Activated effector memory CD4-positive, alpha-beta T cell treated with anti-CD3 and anti-CD28 coated beads, Interleukin-2, amount 50 U/mL, for 16 hours (primary cell): ENCODE results near the gene PANK1.

Experiments used
- DNase-seq: peaks from one replicate; pipeline ENCODE4 v3.0.0-alpha.2; 2020

PANK1 gene

DNA sequence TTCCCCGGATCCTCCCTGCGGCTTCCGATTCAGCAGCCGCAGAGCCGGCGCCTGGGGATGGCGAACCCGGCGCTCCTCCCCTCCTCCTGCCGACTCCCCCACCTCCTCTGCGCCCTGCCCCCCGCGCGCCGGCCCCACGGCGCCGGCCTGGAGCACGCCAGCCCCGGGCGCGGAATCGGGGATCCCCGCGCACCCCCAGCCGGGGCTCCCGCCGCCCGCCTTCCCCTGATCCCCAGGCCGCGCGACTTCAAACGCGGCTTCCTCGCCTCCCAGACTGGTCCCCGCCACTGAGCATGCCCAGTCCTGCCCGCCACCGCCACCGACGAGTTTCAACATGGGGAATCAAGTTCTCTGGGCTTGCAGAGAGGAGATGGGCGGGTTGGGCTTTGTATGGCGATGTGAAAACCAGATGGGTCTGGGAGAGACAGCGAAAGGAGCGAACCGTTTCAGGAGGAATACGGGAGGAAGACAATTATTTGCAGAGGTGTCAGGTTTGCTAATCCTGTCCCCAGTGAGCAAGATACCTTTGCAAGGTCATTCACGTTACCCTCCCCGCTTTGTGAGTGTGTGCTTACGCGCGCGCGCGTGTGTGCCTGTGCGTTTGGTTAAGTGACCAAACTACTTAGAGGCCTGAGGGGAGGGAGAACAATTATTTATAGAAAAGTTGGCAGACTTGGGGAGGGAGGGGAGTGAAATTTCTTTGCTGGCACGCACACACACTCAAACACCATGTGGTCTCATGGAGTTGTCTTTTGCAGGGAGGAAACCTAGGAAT lies at the start of gene PANK1:
Gene PANK1 (minus strand): TSS at position 276 of the 775 bp plus-strand sequence. CDS start 351 bp downstream, outside the sequence.
- peak; percentile 91 for DNase-seq

DNA sequence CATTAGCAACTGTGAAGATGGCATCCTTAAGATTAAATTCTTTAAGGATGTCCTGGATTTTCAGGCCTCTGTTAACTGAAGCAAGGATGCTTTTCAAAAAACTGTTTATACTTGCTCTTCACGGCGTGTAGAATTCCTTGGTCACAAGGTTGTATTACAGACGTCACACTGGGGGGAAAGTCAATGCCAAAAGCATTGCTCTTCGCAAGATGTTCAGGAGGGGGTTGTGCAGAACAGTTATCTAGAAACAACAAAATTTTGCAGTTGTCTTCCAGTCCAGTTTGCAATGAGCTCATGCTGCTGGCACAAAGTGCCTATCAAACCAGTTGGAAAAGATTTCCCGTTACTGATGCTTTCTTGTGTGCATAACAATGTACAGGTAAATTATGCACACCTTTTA lies 48.1 kb upstream of the PANK1 start:
- no peak for DNase-seq

DNA sequence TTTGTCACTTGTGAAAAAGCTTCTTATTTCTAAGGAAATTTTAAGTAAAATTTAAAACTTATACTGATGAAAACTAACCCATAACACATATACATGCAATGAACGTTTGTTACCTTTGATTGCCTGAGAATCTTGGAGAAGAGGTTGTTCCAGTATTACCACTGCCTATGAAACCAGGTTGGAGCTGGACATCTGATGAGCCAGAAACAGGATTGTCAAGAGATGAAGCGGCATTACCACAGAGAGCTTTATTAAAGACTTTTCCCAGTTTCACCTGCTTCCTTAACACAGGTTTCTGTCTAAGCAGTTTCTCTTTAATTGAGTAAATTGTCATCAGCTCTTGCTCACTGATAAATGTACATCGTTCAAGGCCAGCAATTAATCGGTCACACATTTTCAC lies 47.4 kb upstream of the PANK1 start:
- no peak for DNase-seq

DNA sequence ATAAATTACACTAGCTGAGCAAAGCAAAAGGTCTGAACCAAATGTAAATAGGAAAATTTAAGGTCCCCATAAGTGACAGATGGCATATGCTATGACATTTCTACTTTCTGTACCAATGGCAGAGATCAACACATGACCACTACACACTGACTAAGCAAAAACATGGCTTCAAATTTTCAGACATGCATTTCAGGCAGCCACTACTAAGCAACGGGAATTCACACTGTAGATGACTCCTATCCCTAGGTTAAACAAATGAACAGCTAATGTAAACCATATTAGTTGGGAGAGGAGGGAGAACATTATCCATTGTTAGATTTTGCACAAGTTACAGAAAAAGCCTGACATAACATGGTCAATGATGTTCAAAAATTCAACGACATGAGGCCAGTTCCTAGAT lies 45.0 kb upstream of the PANK1 start:
- no peak for DNase-seq

DNA sequence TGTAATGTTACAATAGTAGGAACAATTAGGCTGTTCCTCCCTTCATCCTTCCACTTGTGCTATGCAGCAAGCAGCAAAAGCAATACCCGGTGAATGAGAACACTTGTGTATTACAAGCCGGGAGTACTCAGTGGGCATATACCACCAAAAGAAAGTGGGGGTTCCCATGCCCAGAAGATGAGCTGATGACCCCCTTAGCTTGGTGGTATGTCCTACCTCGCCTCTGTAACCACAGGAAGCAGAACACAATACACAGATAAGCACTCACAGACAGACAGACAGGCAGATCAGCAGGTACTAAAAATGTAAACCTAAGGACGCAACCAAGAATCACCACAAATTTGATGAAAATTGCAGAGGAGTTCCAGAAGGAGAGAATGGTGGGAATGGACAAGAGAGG lies 40.9 kb upstream of the PANK1 start:
- no peak for DNase-seq

DNA sequence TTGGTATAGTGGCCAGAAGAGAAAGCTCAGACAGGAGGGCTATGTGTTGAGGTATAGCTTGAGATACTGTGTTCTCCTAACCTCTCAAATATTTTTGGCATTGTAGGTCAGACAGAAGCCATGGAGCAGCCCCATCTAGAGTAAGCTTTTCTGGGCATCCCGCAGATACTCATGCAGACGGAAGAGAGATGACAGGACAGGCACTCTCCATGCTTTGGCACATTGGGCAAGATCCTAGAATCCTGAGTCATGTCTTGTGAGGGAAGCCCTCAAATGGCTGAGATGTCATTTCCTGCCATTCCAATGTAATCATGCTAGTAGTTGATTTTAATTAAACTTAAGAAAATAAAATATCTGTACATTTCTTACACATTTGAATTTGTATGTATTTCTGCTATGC lies 39.6 kb upstream of the PANK1 start:
- no peak for DNase-seq

DNA sequence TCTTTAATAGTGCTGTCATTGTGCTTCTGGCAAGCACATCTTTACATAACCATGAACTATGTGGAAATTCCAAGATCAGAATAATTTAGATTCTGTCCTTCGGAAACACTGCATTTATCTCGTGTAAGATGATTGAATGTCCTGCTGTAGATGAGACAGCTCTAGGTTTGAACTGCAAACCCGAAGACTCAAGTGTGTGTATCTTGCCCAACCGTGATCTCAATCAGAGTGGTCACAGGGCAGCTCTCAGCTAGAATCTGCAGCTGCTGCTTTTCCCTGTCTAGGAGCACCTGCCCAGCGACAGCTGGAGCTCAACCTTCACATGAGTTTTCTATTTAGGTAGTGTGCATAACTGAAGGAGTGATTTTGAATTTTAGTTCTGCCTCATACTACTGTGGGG lies 38.8 kb upstream of the PANK1 start:
- DNase-seq = no peak

DNA sequence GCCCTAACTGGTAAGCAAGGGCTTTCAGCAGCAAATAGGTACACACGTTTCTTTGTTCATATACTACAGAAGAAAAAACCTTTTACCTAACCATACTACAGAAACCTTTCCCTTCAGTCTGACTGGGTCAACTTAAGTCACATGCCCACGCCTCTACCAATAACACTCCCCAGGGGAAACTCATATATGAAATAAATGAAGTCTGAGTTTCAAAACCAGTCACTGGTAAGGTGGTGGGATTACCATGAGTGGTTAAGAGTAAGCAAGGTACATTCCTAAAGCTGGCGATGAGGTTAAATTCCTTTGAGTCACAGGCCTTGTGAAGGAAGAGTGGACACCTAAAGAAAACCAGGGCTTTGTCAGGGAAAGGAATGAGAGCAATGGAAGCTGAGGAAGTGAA lies 34.9 kb upstream of the PANK1 start:
- DNase-seq = no peak

DNA sequence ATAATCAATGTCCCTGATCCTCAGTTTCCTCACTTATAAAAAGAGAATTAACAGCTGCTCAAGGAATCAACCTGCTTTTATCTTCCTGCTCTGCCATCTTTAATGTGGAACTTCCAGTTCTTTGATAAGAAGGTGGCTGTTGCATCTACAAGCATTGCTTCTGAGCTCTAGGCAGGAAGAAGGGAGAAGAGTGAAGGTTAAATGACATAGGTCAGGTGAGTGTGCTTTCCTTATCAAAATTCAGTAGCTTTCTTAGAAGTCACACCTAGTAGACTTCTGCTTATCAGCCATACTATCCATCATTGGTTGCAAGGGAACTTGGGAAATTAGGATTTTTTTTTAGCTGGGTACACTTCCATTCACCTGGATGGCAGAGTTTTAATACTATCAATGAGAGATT lies 32.3 kb upstream of the PANK1 start:
- no peak for DNase-seq

DNA sequence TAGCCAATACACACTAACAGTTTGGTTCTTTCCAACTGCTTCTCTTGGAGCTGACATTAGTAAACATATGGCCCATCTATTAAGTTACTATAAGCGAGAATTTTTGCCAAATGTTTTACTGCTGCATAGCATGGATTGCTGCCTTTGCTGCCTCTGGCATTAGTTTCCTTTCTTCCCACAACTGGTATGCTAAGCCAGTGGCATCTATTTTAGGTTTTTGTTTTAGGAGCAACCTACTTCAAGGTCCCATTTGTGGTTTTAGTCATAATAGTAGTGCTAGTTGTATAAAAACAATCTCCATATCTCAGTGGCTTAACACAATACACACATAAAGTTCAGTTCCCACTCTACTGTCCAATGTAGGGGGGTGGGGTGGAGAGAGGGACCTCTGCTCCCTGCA lies 25.9 kb upstream of the PANK1 start:
- no peak for DNase-seq

DNA sequence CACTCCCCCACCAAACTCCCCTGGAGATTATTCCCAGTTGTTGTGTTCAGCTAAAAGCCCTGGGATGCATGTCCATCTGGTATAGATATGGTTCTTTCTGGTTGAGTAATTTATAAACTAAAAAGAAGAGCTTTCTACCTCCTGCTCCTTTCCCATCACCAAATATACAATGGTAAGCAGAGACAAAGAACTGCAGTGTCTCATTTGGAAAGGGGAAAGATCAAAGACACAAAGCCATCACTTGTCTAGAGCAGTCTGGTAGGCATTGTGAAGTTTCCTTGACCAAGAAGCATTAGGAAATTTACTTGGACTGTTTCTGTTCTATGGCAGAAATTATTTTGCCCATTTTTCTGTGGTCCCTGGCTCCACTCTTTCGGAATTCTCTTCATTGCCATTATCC lies 24.9 kb upstream of the PANK1 start:
- no peak for DNase-seq

DNA sequence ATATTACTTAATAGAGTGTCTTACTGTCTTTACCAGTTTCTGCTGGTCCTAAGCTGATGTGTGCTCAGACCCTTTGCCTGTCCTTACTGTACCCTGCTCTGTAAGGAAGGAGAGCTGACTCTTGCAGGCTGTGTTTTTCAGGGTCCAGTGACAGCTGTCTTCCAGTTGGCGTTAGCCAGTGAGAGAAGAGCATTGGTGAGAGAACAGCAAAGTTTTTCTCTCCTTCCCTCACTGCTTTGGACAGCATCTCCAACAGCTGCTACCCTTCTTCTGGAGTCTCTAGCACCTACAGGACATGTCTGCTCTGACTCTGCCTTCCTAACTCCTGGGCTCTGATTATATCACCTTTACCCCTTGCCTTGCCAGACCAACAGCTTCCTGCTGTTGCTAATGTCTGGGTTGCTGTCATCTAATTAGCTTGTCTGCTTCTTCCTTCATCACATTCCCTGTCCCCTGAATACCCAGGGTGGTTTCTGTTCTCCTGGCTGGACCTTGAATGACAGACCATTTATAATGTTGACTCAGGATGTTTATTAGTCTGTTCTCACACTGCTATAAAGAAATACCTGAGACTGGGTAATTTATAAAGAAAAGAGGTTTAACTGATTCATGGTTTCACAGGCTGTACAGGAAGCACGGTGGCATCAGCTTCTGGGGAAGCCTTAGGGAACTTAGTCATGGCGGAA lies 23.5 kb upstream of the PANK1 start:
- no peak for DNase-seq

DNA sequence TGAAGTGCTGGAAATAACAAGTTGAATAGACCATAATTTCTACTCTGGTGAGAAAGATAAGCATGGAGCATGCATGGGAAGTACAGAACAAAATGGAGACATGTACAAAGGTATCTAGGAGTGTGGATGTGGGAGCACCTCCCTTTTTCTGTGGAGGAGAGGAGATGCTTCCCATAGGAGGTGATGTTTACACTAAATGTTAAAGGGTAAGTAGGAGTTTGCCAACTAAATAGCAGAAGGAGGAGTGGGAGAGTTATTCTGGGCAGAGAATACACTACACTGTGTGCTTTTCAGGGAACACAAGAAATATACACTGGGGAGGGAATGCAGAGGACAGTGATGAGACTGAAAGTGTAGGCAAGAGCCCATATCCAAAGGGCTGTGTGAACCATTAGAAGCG lies 21.1 kb upstream of the PANK1 start:
- no peak for DNase-seq

DNA sequence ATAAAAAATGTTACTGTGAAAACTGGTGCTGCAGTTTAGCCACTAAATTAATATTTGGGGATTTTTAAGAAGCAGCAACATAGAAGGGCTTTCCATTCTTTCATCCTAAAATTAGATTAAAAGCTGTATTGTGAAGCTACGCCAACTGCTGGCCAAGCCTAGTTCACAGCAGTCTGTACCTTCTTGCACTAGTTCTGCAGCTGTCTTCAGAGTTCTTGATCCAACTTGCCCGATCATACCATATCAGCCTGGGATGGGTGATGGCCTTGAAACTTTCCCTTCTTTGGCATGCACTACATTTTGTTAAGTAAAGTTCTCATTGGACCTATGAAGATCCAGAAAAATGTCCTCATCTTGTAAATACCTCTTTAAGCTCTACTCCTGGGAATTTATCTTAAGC lies 20.3 kb upstream of the PANK1 start:
- DNase-seq = no peak

DNA sequence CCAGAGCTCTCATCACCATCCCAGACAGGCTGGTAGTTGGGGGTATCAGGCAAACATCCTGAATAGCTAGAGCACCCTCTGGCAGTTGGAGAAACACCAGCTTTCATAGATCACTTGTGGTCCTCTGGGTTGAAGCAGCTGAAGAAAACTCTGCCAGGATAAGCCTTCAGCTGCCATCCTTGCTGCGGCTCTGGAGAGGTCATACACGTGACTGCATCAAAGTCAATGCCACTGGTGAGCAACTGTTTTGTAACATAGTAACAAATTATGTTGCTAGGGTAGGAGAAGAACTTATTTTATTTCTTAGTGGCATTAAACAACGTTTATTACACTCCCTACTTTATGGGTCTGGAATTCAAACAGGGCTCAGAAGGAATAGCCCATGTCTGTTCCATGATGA lies 19.2 kb upstream of the PANK1 start:
- DNase-seq = no peak

DNA sequence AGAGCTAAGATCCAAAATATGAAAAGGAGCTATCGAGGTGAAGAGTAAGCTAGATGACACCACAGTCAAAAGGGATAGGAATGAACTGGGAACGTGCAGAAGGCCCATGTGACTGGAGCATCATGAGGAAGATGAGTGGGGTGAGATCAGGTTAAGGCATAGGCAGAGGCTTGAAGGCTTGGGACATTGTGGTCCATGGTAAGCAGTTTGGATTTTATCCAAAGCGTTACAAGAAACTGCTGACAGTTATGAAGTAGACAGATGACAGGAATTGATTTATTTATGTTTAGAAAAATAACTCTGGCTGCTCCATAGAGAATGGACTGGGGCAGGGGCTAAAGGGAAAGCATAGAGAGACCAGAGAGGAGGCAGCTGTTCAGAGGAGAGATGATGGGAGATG lies 18.1 kb upstream of the PANK1 start:
- no peak for DNase-seq

DNA sequence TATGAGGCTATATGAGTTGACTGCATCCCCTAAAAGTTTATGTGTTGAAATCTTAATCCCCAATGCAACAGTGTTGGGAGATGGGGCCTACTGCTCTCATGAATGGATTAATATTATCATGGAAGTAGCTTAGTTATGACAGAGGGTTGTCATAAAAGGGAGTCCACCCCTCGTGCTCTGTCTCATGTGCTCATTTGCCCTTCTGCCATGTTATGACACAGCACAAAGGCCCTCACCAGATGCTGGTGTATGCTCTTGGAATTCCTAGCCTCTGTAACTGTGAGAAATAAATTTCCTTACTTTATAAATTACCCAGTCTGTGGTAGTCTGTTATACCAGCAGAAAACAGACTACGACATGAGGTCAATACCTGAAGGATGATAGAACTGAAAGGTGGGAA lies 17.6 kb upstream of the PANK1 start:
- no peak for DNase-seq

DNA sequence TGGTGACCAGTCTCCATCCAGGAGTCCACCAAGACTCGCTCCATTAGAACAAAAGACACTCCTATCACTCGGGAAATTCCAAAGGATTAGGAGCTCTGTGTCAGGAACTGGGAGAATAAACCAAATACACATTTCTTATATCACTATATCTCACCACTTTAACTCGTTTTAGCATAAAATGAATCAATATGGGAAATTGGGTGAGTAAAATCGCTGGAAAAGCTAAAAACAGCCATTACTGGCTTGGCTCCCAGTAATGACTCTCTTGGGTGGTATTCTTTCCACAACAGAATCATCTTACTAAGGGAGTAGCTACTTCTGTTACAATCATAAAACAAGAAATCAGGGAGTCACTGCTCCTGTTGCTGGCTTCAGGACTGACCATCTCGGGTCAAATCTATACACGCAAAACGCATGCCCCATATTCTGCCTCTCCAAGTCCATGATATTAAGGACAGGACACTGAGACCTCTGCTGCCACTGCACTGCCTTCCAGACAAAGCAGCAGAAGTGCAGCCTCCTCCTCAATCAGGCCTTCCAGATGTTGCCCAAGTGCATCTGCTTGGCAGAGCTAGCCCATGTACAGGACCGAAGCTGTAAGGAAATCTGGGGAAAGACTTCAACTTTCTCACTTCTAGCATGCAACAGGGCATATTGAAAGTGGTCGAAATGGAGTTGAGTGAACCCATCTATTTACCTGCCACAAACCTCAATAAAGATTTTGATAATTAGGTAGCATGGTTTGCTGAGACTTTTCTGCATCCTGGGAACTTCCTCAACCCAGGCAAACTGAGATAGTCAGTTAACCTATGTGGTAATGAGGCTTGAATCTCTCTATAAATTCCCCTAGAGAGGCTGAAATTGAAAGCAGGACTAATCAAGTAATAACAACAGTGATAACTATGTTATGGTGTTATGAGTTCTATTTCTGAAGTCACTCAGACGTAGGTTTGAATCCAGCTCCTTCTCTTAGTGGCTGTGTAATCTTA lies 14.4 kb upstream of the PANK1 start:
- DNase-seq = no peak

DNA sequence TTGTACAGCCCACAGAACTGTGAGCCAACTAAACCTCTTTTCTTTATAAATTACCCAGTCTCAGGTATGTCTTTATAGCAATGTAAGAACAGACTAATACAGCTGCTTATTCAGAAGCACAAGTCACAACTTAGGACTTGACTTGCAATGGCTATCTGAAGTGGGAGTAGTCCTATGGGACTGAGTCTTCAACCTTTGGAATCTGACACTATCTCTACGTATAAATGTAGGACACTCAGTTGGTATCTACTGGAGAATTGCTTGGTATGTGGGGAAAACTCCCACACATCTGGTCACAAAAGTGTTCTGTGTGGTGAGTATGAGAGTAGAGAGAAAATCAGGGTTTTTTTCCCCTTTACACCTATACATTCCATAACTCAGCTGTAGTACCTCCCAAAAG lies 12.3 kb upstream of the PANK1 start:
- no peak for DNase-seq

DNA sequence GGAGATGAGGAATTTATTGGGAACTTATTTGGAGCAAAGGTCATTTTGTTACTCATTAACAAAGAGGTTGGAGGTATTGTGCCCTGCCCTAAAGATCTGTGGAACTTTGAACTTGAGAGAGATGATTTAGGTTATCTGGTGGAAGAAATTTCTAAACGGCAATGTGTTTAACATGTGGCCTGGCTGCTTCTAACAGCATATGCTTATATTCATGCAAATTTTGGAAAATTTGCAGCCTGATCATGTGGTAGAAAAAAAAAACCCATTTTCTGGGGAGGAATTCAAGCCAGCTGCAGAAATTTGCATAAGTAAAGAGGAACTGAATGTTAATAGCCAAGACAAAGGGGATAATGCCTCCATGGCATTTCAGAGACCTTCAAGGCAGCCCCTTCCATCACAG lies 10.7 kb upstream of the PANK1 start:
- no peak for DNase-seq

DNA sequence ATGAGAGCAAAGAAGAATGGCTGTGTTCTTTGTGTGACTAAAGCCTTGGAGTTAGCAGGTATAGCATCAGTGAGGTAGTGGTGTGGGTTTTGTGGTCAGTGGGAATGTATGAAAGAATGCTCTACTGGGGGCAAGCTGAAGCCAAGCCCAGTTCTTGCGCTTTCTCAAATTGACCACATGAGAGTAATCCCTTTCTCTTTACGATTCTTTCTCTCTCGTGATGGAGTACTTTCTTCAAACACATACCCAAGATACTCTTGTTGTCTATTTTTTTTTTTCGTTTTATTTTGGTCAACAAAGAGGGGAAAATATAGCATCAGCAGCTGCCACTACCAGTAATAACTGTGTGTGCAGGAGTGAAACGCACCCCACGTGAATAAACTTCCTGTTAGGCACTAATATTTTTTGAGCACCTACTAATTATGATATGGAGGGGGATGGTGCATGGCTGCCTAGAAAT lies 8.4 kb upstream of the PANK1 start:
- DNase-seq = no peak

DNA sequence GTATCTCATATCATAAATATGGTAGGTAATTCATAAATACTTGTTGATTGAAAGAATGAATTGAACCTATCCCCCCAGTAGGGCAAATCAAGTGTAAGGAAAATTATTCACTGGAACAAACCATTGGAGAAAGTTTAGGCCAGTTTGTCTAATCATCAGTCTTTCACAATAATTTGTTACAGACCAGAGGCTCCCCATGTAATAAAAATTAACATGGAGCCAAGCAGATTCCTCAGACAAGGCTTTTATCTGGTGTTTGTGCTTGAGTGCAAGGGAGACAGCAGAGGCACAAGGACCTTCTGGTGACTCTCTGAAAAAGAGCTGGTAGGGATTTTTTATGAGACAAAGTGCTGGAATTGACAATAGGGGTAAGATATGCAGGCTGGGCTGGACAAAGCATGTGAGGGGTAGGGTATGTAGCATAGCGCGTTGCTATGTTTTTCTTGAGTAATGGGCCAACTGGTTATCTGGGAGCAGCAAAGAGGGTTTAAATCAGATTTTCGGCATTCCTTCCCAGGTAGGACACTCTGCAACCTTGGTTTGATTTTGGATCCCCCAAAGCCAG lies 7.8 kb upstream of the PANK1 start:
- no peak for DNase-seq

DNA sequence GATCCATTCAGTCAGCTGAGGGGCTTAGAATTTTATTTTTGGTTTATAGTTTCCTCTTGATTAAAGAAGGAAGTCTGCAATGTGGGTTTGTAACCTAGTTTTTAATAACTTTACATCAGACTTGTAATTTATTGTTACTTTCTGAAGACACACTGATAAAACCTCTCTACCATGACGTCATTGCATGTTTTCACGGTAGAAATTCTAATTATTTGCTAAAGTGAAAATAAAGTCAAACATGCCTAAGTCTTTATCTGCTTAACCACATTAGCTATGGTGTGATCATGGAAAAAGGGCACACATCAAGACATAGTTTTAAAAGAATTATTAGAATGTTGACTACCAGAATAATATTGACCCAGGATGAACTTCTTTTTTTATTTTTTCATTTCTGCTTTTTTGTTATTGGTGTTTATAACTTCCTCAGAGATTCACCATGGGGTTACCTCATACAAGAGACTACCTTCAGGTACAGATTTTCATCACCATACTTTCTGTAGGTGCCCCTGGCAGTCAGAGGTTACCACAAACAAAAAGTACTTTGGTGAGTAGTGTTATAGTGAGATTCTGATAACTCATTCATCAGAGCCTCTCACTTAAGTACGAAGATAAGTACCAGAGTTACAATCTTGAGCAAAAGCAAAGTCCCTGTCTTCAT lies 7.0 kb upstream of the PANK1 start:
- DNase-seq = no peak
